IMR-90 (cell line): ENCODE data around the gene RAP2B. TPM values are rescaled to one million over a fixed set of nuclear protein-coding genes. Genes with fewer than 3 reads are reported as not detected.

Source experiments
- ATAC-seq: fragments of 200-7000 bp; cut with Tn5 transposase; 2 replicates; pipeline ENCODE4 v1.9.1; 2020; ENCODE audit warnings: low read depth, mild to moderate bottlenecking, moderate library complexity
- BruUV-seq: library from RNA; stranded (reverse); fragments of 400-500 nt; replicated peaks from 2 replicates; lab custom pipeline; 2021; lab: Mats Ljungman, UMichigan
- CTCF ChIA-PET: fragments of 300-600 bp; formaldehyde crosslinking; extraction: SDS; loops from one replicate; lab custom pipeline; 2021; ENCODE audit warnings: antibody characterized with exemption; lab: Yijun Ruan, JAX
- POLR2A ChIA-PET: fragments of 300-600 bp; sonication (Branson Sonifier 250); formaldehyde crosslinking; loops from one replicate; lab custom pipeline; 2022; ENCODE audit warnings: antibody characterized with exemption; ENCODE audit not compliant: unreplicated experiment; lab: Charles Lee
- DNase-seq: peaks from one replicate; pipeline ENCODE4 v3.0.0; 2013
- H2AFZ ChIP-seq: replicated peaks from 2 replicates; pipeline ENCODE3; 2013; ENCODE audit warnings: low read length, mild to moderate bottlenecking; ENCODE audit not compliant: poor library complexity
- H2AK5ac ChIP-seq: 2 replicates; pipeline ENCODE4 v1.6.1; 2013; ENCODE audit warnings: low read depth, low read length, inconsistent platforms
- H2AK9ac ChIP-seq: replicated peaks from 2 replicates; pipeline ENCODE3; 2013; ENCODE audit warnings: mild to moderate bottlenecking, low read depth, low read length, moderate library complexity; ENCODE audit not compliant: poor library complexity
- H2BK120ac ChIP-seq: 2 replicates; pipeline ENCODE4 v1.6.1; 2013; ENCODE audit warnings: low read depth, low read length, inconsistent platforms
- H2BK15ac ChIP-seq: 3 replicates; pipeline ENCODE4 v1.6.1; 2013; ENCODE audit warnings: low read depth, low read length, inconsistent platforms
- H2BK20ac ChIP-seq: 2 replicates; pipeline ENCODE4 v1.6.1; 2013; ENCODE audit warnings: low read depth, mild to moderate bottlenecking, inconsistent platforms, low read length, moderate library complexity
- H2BK5ac ChIP-seq: 2 replicates; pipeline ENCODE4 v1.6.1; 2013; ENCODE audit warnings: mild to moderate bottlenecking, low read depth, low read length, inconsistent platforms; ENCODE audit not compliant: poor library complexity, severe bottlenecking
- H3K14ac ChIP-seq: replicated peaks from 2 replicates; pipeline ENCODE4 v1.6.1; 2013; ENCODE audit warnings: low read depth, low read length, inconsistent platforms
- H3K18ac ChIP-seq: 2 replicates; pipeline ENCODE4 v1.6.1; 2013; ENCODE audit warnings: low read depth, low read length, control low read depth
- H3K23ac ChIP-seq: 2 replicates; pipeline ENCODE4 v1.6.1; 2013; ENCODE audit warnings: low read depth, low read length, inconsistent platforms
- H3K27ac ChIP-seq: 2 replicates; pipeline ENCODE4 v1.5.1; 2013; ENCODE audit warnings: mild to moderate bottlenecking, control low read depth, low read length; ENCODE audit not compliant: insufficient read depth
- H3K27me3 ChIP-seq: 2 replicates; pipeline ENCODE4 v1.6.1; 2013; ENCODE audit warnings: low read length; ENCODE audit not compliant: control insufficient read depth, insufficient read depth
- H3K36me3 ChIP-seq: 2 replicates; pipeline ENCODE4 v1.6.1; 2013; ENCODE audit warnings: low read length, mixed read lengths; ENCODE audit not compliant: control insufficient read depth, insufficient read depth
- H3K4ac ChIP-seq: 2 replicates; pipeline ENCODE4 v1.6.1; 2013; ENCODE audit warnings: low read depth, low read length, inconsistent platforms
- H3K4me1 ChIP-seq: 2 replicates; pipeline ENCODE4 v1.6.1; 2013; ENCODE audit warnings: low read length, mixed read lengths; ENCODE audit not compliant: control insufficient read depth, insufficient read depth
- H3K4me2 ChIP-seq: 2 replicates; pipeline ENCODE4 v1.6.1; 2013; ENCODE audit warnings: low read depth, mild to moderate bottlenecking, control low read depth, low read length, moderate library complexity
- H3K4me3 ChIP-seq: 2 replicates; pipeline ENCODE4 v1.5.1; 2013; ENCODE audit warnings: low read depth, mild to moderate bottlenecking, control low read depth, low read length, moderate library complexity; ENCODE audit not compliant: insufficient read depth
- H3K56ac ChIP-seq: 2 replicates; pipeline ENCODE4 v1.6.1; 2013; ENCODE audit warnings: low read length, inconsistent platforms; ENCODE audit not compliant: insufficient read depth; ENCODE audit errors: extremely low read depth
- H3K79me1 ChIP-seq, 2 experiments: 2 replicates each; pipeline ENCODE4 v1.6.1; 2013; ENCODE audit warnings: low read length in 2 of 2, inconsistent platforms in 1 of 2, low read depth in 1 of 2
- H3K9ac ChIP-seq: 2 replicates; pipeline ENCODE4 v1.6.1; 2013; ENCODE audit warnings: low read depth, low read length, control low read depth
- H3K9me1 ChIP-seq: 2 replicates; pipeline ENCODE4 v1.6.1; 2013; ENCODE audit warnings: low read length, inconsistent platforms; ENCODE audit not compliant: insufficient read depth
- H3K9me3 ChIP-seq: 2 replicates; pipeline ENCODE4 v1.6.1; 2013; ENCODE audit warnings: low read length; ENCODE audit not compliant: control insufficient read depth, insufficient read depth
- H4K20me1 ChIP-seq: 2 replicates; pipeline ENCODE4 v1.6.1; 2013; ENCODE audit warnings: low read length, inconsistent platforms; ENCODE audit not compliant: insufficient read depth
- H4K5ac ChIP-seq: 2 replicates; pipeline ENCODE4 v1.6.1; 2013; ENCODE audit warnings: mild to moderate bottlenecking, low read depth, low read length, control low read depth
- H4K8ac ChIP-seq, 2 experiments: 2 replicates each; pipeline ENCODE4 v1.6.1; 2013; ENCODE audit warnings: low read depth in 2 of 2, low read length in 2 of 2, control low read depth in 1 of 2, inconsistent platforms in 1 of 2
- H4K91ac ChIP-seq: 2 replicates; pipeline ENCODE4 v1.6.1; 2013; ENCODE audit warnings: low read depth, low read length, inconsistent platforms; ENCODE audit not compliant: insufficient read depth
- MAFK ChIP-seq: IDR thresholded peaks from 2 replicates; pipeline ENCODE4 v1.6.1; 2012; ENCODE audit warnings: low read depth, low read length, improper control_type of control experiment
- POLR2A ChIP-seq: IDR thresholded peaks from 2 replicates; pipeline ENCODE4 v1.6.1; 2012; ENCODE audit warnings: mild to moderate bottlenecking, low read depth, low read length
- WGBS, 2 experiments: methylation state at CpG; one replicate each; pipeline versions ENCODE4 v1.1.5 to v1.1.7; 2013; ENCODE audit warnings: missing lambda C conversion rate in 2 of 2; ENCODE audit not compliant: insufficient read length in 1 of 2; ENCODE audit errors: extremely low coverage in 2 of 2; 5-methylcytosine and 5-hydroxymethylcytosine counted together
- dilution Hi-C: fragments of 300-500 bp; cut with HindIII; formaldehyde crosslinking; loops from one replicate; pipeline ENCODE4 v1.14.3; 2018; ENCODE audit warnings: low sequenced_read_pairs; ENCODE audit not compliant: unreplicated experiment
- in situ Hi-C: fragments of 300-500 bp; cut with MboI; formaldehyde crosslinking; loops from 3 replicates; pipeline ENCODE4 v1.14.3; 2019; ENCODE audit warnings: low sequenced_read_pairs, inconsistent platforms, mixed read lengths
- intact Hi-C: fragments of 100-400 bp; cut with micrococcal nuclease; formaldehyde crosslinking; loops from 2 replicates; pipeline ENCODE4 v1.10.0; 2022
- polyA plus RNA-seq, 3 experiments: library from polyadenylated mRNA; depleted of rRNA; stranded (reverse); fragments of >200 nt; gene quantifications; 2 replicates each; pipeline ENCODE4 v1.2.3, GENCODE V29; 2012; ENCODE audit warnings: low replicate concordance in 1 of 3
- total RNA-seq: library from RNA; depleted of rRNA; stranded (reverse); fragments of >200 nt; gene quantifications from 2 replicates; pipeline ENCODE4 v1.2.3, GENCODE V29; 2012

Gene RAP2B
- total and polyA plus RNA-seq, 2 of the 4 experiments (the other 2 are of a cell fraction), result 6.6 to 12.4 TPM

- DNase-seq (no peak), ATAC-seq (no peak)
- H2BK120ac ChIP-seq, result no peak overlapping the region
- TF ChIP-seq POLR2A (no peak), MAFK (peak; percentile 87)
- H3K56ac ChIP-seq, result no peak overlapping the region
- no peak overlapping the region for H2BK5ac ChIP-seq
- no peak overlapping the region for H2BK15ac ChIP-seq
- in situ Hi-C loops (no loop called here), intact Hi-C loops (no loop called here), dilution Hi-C loops (no loop called here)
- no peak overlapping the region for H4K91ac ChIP-seq
- no peak overlapping the region for H3K4me3 ChIP-seq
- no peak overlapping the region for H3K23ac ChIP-seq
- peaks cover 4% of the 10 kb centered on the region for H3K9me1 ChIP-seq
- BruUV-seq, result no TSS peak
- no peak overlapping the region for H2BK20ac ChIP-seq
- H3K14ac ChIP-seq, result no peak overlapping the region
- no peaks in the 10 kb centered on the region for H3K4me1 ChIP-seq
- no peak overlapping the region for H2AK5ac ChIP-seq
- no peaks in the 10 kb centered on the region for H4K20me1 ChIP-seq
- H3K9ac ChIP-seq, result no peak overlapping the region
- no peak overlapping the region for H2AK9ac ChIP-seq
- no peaks in the 10 kb centered on the region for H3K79me1 ChIP-seq
- no peak overlapping the region for H3K4me2 ChIP-seq
- H4K8ac ChIP-seq, result no peak overlapping the region
- ChIA-PET POLR2A (interaction anchor here (0.5 kb wide), 1 partner anchor 43 kb away, joined by 3 read pairs; no protein-coding TSS in a partner anchor), CTCF (no interaction called here)
- no peak overlapping the region for H3K27ac ChIP-seq
- H3K36me3 ChIP-seq, result no peaks in the 10 kb centered on the region
- H3K9me3 ChIP-seq, result no peaks in the 10 kb centered on the region
- no peak overlapping the region; the same call in 1 of the 2 replicates for H4K5ac ChIP-seq
- no CpG with 5 or more reads among the region's 1 CpG for WGBS, 2 experiments
- no peaks in the 10 kb centered on the region for H3K27me3 ChIP-seq
- H3K4ac ChIP-seq, result no peak overlapping the region
- no peak overlapping the region; the same call in 1 of the 2 replicates for H3K18ac ChIP-seq
- H2AFZ ChIP-seq, result no peak overlapping the region
These were observed 53.5 kb downstream of the RAP2B start for GRCh38 chr3:153215497-153215896.
